Neural crest cell (in vitro differentiated cells): ENCODE data around the gene SLC22A16. TPM values are rescaled to one million over a fixed set of nuclear protein-coding genes. Genes with fewer than 3 reads are reported as not detected.

Experiments used
- DNase-seq: peaks from one replicate; pipeline ENCODE4 v3.0.0; 2021; ENCODE audit warnings: low read depth, mixed read lengths, low spot score
- H3K27ac Mint-ChIP-seq: one replicate; pipeline ENCODE4 v1.8.0; 2021; ENCODE audit warnings: mild to moderate bottlenecking, mixed read lengths; ENCODE audit not compliant: unreplicated experiment
- H3K27me3 Mint-ChIP-seq: 2 replicates; pipeline ENCODE4 v1.8.0; 2021; ENCODE audit warnings: low read depth, mild to moderate bottlenecking, mixed read lengths
- H3K36me3 Mint-ChIP-seq: 2 replicates; pipeline ENCODE4 v1.8.0; 2021; ENCODE audit warnings: low read depth, mild to moderate bottlenecking, mixed read lengths
- H3K4me1 Mint-ChIP-seq: 2 replicates; pipeline ENCODE4 v1.8.0; 2021; ENCODE audit warnings: mixed read lengths
- H3K4me3 Mint-ChIP-seq: one replicate; pipeline ENCODE4 v1.8.0; 2021; ENCODE audit warnings: mild to moderate bottlenecking, mixed read lengths
- H3K9me3 Mint-ChIP-seq: 2 replicates; pipeline ENCODE4 v1.8.0; 2021; ENCODE audit warnings: mixed read lengths
- CTCF ChIP-seq: fragments of 200-600 bp; sonication (generic); conservative IDR thresholded peaks from 2 replicates; pipeline ENCODE4 v1.5.0; 2021; ENCODE audit warnings: antibody characterized with exemption, mild to moderate bottlenecking
- total RNA-seq: library from RNA; stranded (reverse); gene quantifications from 2 replicates; pipeline ENCODE4 v1.2.1, GENCODE V29; 2021

Gene SLC22A16
- total RNA-seq, 1 donor from 2014 or later: not detected

DNA sequence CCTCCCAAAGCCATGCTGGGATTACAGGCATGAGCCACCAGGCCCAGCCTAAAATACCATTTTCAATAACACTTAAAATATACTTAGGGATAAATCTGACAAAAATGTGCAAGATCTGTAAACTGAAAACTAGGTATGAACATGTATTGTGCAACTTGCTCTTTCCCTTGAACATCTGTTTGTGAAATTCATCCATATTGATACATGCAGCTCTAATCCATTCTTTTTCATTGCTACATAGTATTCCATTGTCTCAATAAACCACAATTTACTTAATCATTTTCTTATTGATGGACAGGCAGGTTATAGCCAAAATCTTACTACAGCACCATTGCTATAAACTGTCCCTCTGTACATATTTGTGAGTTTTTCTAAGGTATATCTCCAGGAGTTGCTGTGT is 4.7 kb upstream of the SLC22A16 start:
- Mint-ChIP-seq H3K9me3 (peaks cover 2% of the 10 kb centered on the region), H3K27me3 (no peaks in the 10 kb centered on the region), H3K27ac (no peak overlapping the region), H3K4me3 (no peak overlapping the region), H3K4me1 (no peaks in the 10 kb centered on the region), H3K36me3 (no peaks in the 10 kb centered on the region)
- TF ChIP-seq CTCF: no peak
- no peak for DNase-seq

DNA sequence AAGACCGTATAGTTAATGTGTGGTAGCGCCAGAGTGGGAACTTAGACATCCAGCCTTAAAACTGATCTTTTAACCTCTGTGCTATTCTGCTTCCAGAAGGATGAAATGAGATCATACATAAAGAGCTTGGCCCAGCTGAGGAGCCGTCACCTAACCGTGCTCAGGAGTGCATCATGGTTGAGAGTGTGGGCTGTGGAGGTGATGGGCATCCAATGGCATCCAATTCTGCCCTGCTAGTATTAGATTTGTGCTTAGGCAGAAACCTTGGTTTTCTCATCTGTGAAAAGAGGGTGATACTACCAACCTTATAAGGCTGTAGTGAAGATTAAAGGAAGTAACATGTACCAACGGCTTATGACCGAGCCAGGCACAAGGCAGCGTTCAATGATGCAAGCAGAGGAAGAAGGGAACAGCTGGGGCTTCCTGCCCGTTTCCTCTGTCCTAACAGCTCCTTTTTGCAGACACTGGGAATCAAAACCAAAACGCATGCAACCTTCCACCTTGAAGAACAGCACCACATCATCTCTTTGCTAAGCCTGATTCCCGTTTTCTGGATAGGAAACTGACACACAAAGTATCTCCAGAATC is 1.3 kb downstream of the SLC22A16 start:
- H3K4me3 Mint-ChIP-seq: no peak overlapping the region
- no peak for TF ChIP-seq CTCF

DNA sequence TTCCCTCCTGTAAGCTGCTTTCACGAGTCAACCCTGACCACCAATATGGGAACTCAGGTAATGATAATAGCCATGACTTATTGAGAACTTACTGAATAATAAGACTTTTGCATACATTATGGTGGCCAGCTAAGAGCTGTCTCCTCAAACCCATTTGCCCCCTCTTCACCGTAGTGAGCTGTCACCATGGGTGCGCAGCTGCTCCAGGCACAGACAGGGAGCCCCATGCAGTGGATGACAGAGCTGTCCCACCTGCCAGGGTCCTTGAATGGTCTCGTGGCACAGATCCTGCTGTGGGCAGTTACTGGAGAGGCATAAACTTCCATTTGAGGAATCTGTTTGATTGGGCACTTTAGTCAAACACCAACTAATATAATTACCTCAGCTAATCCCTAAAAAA is 1.9 kb downstream of the SLC22A16 start:
- H3K9me3 Mint-ChIP-seq: peaks cover 6% of the 10 kb centered on the region
- DNase-seq: no peak
- no peak overlapping the region for H3K27ac Mint-ChIP-seq
- no peaks in the 10 kb centered on the region for H3K27me3 Mint-ChIP-seq
- no peak for TF ChIP-seq CTCF
- no peaks in the 10 kb centered on the region for H3K36me3 Mint-ChIP-seq
- H3K4me1 Mint-ChIP-seq: no peaks in the 10 kb centered on the region
- no peak overlapping the region for H3K4me3 Mint-ChIP-seq

More for the DNA sequence above, 1.3 kb downstream of the SLC22A16 start:
- H3K27me3 Mint-ChIP-seq: no peaks in the 10 kb centered on the region
- no peaks in the 10 kb centered on the region for H3K36me3 Mint-ChIP-seq
- H3K9me3 Mint-ChIP-seq: peaks cover 8% of the 10 kb centered on the region
- no peak for DNase-seq
- H3K4me1 Mint-ChIP-seq: no peaks in the 10 kb centered on the region
- no peak overlapping the region for H3K27ac Mint-ChIP-seq

GRCh38 chr6:110472739-110473138 is 3.7 kb downstream of the SLC22A16 start:
- no peaks in the 10 kb centered on the region for H3K36me3 Mint-ChIP-seq
- H3K4me3 Mint-ChIP-seq: no peak overlapping the region
- peaks cover 6% of the 10 kb centered on the region for H3K9me3 Mint-ChIP-seq
- no peak overlapping the region for H3K27ac Mint-ChIP-seq
- DNase-seq: no peak
- no peaks in the 10 kb centered on the region for H3K27me3 Mint-ChIP-seq
- H3K4me1 Mint-ChIP-seq: no peaks in the 10 kb centered on the region
- TF ChIP-seq CTCF: no peak

DNA sequence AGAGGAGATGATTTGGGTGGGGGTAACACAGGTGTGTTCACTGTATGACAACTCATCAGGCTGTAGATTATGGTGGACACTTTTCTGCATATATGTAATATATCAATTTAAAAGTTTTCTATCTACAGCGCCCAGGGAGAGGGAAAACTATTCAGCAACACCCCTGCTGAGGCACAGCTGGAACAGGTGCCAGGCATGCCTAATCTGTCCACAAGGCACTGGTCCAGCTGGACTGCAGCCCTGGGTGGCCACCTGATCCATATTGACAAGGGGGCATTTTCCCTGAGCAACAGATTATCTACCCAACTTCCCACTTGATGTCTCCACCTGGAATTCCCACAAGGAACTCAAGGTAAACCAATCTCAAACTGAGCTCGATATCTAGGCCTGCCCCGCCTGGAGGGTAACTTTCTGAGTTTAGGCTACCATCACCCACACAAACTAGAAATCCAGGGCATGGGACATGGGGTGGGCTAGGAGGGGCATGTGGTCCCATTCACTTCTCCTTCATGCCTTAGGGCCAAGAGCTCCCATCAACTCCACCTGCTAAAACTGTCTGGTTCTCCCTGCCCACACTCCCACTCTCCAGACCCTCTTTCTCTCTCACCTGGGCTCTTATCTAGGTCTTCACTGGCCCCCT is 4.6 kb downstream of the SLC22A16 start:
- DNase-seq: no peak
- Mint-ChIP-seq H3K27ac (no peak overlapping the region), H3K36me3 (no peaks in the 10 kb centered on the region), H3K27me3 (peaks cover 4% of the 10 kb centered on the region), H3K4me3 (no peak overlapping the region), H3K4me1 (no peaks in the 10 kb centered on the region), H3K9me3 (peaks cover 6% of the 10 kb centered on the region)
- no peak for TF ChIP-seq CTCF
